LNCaP clone FGC (cell line): ENCODE results near the gene TARS3.
"Not testable (repeated sequence)": the region's sequence is repeated elsewhere in the genome, so short reads cannot be mapped to it uniquely, and the experiment has no call there.

Source experiments
- DNase-seq: peaks from one replicate; pipeline ENCODE4 v3.0.0-alpha.2; 2011; ENCODE audit warnings: low read depth
- H3K4me3 ChIP-seq: 2 replicates; pipeline ENCODE4 v1.5.1; 2011; ENCODE audit warnings: mild to moderate bottlenecking, low read depth, low read length, control low read depth
- TF ChIP-seq, protein P1 (sequence below): IDR thresholded peaks from 2 replicates; pipeline ENCODE4 v1.5.1; 2012; ENCODE audit warnings: mild to moderate bottlenecking; ENCODE audit not compliant: control insufficient read depth, insufficient read depth; ENCODE audit errors: extremely low read depth

The TARS3 gene

DNA sequence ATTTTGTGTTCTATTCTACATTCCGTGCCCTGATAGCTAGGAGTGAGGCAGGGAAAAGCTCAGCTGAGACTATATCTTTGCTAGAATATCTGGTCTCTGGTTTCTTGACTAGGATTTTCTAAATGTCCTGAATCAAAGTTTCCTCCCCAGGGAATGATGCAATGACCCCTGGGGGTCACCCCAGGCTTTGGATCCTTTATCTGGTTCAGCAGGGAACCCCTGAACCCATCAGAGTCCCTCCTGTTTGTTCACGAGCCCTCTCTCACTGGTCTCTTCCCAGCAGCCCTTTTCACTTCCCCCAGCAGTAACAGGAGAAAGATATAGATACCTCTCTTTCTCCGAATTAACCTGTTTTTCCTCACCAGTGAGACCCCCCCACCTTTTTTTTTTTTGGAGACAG is 86.4 kb downstream of the TARS3 start:
- no peak for DNase-seq
- H3K4me3 ChIP-seq = no peak overlapping the region
- TF ChIP-seq, protein P1, sequence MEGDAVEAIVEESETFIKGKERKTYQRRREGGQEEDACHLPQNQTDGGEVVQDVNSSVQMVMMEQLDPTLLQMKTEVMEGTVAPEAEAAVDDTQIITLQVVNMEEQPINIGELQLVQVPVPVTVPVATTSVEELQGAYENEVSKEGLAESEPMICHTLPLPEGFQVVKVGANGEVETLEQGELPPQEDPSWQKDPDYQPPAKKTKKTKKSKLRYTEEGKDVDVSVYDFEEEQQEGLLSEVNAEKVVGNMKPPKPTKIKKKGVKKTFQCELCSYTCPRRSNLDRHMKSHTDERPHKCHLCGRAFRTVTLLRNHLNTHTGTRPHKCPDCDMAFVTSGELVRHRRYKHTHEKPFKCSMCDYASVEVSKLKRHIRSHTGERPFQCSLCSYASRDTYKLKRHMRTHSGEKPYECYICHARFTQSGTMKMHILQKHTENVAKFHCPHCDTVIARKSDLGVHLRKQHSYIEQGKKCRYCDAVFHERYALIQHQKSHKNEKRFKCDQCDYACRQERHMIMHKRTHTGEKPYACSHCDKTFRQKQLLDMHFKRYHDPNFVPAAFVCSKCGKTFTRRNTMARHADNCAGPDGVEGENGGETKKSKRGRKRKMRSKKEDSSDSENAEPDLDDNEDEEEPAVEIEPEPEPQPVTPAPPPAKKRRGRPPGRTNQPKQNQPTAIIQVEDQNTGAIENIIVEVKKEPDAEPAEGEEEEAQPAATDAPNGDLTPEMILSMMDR = no peak

DNA sequence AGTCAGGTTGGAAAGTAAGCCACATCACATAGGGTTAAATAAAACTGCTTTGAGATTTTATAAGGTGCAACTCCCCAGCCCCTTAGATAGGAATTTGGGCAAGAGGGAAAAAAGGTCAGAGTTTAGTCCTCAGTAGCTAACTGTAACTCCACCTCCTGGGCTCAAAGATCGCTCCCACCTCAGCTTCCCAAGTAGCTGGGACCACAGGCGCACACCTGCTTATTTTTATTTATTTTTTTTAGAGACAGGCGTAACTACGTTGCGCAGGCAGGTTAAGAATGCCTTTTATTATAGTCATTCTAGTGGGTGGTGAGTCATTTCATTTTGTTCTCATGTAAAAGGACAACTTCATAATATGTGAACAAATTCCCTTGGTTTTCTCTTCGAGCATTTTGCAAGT is 86.8 kb downstream of the TARS3 start:
- DNase-seq = no peak
- no peak overlapping the region for H3K4me3 ChIP-seq
- TF ChIP-seq, protein P1 = no peak

DNA sequence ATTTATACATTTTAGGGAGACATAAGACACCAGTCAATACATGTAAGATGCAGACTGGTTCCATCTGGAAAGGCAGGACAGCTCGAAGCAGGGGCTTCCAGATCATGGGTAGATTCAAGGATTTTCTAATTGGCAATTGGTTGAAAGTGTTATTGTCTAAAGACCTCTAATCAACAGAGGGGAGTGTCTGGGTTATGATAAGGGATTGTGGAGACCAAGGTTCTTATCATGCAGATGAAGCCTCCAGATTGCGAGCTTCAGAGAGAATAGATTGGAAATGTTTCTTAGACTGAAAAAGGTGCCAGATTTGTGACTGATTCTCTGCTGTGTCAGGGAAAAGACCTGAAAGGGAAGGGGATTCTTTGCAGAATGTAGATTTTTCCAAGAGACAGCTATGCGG is 87.2 kb downstream of the TARS3 start:
- no peak for DNase-seq

DNA sequence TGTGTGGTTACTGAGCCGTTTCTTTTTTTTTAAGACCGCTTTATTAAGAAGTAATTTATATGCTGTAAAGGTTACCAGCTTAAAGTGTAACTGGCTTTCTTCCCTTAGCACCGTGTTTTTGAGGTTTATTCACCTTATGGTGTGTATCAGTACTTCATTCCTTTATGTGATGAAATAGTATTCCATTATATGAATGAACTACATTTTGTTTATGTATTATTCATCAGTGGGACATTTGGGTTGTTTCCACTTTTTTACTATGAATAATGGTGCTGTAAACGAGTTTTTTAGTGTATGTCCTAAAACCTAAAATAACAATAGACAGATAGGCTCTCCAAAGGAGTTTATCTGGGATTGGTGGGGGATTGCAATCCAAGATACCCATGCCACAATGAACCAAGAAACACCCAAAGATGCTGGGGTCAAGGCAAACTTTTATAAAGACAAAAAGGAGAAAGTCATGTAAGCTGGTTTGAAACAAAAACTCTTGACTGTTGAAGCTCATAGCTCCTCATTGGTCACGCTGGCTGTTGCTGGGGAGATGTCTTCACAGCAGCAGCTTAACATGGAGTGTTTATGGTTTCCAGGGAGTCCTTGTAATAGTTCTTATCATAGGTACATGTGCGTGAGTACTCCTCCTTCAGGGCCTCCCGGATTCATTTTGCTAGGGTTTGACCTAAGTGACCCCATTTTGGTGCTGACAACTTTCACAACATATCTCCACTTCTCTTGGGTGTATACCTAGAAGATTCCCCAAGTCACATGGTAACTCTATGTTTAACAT is 88.1 kb downstream of the TARS3 start:
- H3K4me3 ChIP-seq = no peak overlapping the region
- DNase-seq = no peak
- TF ChIP-seq, protein P1 = no peak

More for the DNA sequence above, 87.2 kb downstream of the TARS3 start:
- no peak overlapping the region for H3K4me3 ChIP-seq
- TF ChIP-seq, protein P1 = no peak

DNA sequence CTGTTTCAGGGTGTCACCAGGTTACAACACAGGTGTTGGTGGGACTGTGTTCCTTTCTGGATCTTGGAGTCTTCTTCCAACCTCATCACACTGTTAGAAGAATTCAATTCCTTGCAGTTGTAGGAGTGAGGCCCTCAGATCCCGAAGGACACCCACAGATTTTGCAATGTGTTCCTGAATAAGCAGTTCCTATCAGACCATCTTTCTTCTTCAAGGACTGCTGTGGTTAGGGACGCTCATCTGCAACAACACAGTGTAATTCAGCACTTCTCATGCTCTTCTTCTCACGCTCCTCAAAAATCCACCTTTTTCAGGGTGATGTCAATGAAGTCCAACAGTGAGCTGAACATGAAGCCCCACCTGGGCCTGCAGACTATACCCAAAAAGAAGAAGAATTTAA is 90.9 kb downstream of the TARS3 start:
- TF ChIP-seq, protein P1 = no peak
- DNase-seq = no peak

DNA sequence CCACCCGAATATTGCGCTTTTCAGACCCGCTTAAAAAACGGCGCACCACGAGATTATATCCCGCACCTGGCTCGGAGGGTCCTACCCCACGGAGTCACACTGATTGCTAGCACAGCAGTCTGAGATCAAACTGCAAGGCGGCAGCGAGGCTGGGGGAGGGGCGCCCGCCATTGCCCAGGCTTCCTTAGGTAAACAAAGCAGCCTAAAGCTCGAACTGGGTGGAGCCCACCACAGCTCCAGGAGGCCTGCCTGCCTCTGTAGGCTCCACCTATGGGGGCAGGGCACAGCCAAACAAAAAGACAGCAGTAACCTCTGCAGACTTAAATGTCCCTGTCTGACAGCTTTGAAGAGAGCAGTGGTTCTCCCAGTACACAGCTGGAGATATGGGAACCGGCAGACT is 97.5 kb downstream of the TARS3 start:
- not testable (repeated sequence) for DNase-seq, H3K4me3 ChIP-seq

More for the DNA sequence above, 90.9 kb downstream of the TARS3 start:
- H3K4me3 ChIP-seq = no peak overlapping the region

DNA sequence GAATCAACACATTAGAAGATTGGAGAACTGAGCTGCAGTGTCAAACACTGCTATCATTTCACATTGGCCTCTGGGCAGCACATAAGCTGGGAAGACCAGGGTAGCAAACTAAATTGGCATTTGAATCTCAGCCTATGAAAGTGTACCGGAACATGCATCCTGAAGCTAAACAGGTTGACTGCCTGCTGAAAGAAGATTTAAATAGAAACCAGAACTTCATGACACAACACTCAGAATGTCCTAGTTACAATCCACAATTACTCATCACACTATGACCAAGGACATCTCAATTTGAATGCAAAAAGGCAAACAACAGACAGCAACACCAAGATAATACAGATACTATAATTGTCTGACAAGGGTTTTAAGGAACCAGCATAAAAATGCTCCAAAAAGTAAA is 98.3 kb downstream of the TARS3 start:
- TF ChIP-seq, protein P1 = no peak
- no peak for DNase-seq
- no peak overlapping the region for H3K4me3 ChIP-seq
